ENCODE measurements around the gene DNAH14. TPM values are rescaled to one million over a fixed set of nuclear protein-coding genes. Genes with fewer than 3 reads are reported as not detected.
"Not testable (repeated sequence)": the region's sequence is repeated elsewhere in the genome, so short reads cannot be mapped to it uniquely, and the experiment has no call there.

Gene DNAH14
- total and polyA plus RNA-seq, 2 of the 4 experiments (the other 2 are of a cell fraction): 2.7 to 3.6 TPM

DNA sequence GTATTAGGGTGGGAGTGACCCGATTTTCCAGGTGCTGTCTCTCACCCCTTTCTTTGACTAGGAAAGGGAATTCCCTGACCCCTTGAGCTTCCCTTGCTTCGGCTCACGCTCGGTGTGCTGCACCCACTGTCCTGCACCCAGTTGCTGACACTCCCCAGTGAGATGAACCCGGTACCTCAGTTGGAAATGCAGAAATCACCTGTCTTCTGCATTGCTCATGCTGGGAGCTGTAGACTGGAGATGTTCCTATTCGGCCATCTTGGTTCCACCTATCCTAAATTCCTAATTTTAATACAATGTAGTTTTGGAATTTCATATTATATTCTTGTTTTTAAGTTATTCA lies 16.8 kb downstream of the DNAH14 start:
- H3K14ac ChIP-seq (replicated peaks; ENCODE audit: low read depth, low read length); H2BK120ac ChIP-seq (ENCODE audit: low read depth, low read length); H3K4me1 ChIP-seq (ENCODE audit: control insufficient read depth, insufficient read depth, low read length); H3K4ac ChIP-seq (ENCODE audit: low read depth, low read length); in situ Hi-C loops (cut with MboI; ENCODE audit: low sequenced_read_pairs); H3K79me1 ChIP-seq (ENCODE audit: low read depth in 1 of 2, low read length in 2 of 2); H3K27ac ChIP-seq (ENCODE audit: insufficient read depth, low read length); H3K4me3 ChIP-seq (ENCODE audit: insufficient read depth, low read depth, low read length); POLR2A ChIA-PET (ENCODE audit: unreplicated experiment); H2BK5ac ChIP-seq (ENCODE audit: low read depth, low read length, poor library complexity, severe bottlenecking); H2BK15ac ChIP-seq (ENCODE audit: low read depth, low read length); H2BK20ac ChIP-seq (ENCODE audit: low read depth, low read length); H3K9me1 ChIP-seq (ENCODE audit: insufficient read depth, low read length); H3K9ac ChIP-seq (ENCODE audit: low read depth, low read length); H2AK9ac ChIP-seq (replicated peaks; ENCODE audit: low read depth, low read length, poor library complexity); dilution Hi-C loops (cut with HindIII; ENCODE audit: low sequenced_read_pairs, unreplicated experiment); H4K8ac ChIP-seq (ENCODE audit: low read depth in 2 of 2, low read length in 2 of 2); H3K4me2 ChIP-seq (ENCODE audit: low read depth, low read length); H3K23ac ChIP-seq (ENCODE audit: low read depth, low read length); H3K27me3 ChIP-seq (ENCODE audit: control insufficient read depth, insufficient read depth, low read length); BruUV-seq (replicated peaks); H3K18ac ChIP-seq (ENCODE audit: low read depth, low read length); H3K36me3 ChIP-seq (ENCODE audit: control insufficient read depth, insufficient read depth, low read length); H2AFZ ChIP-seq (replicated peaks; ENCODE audit: low read length, poor library complexity); H4K5ac ChIP-seq (ENCODE audit: low read depth, low read length); DNase-seq; CTCF ChIA-PET; H3K9me3 ChIP-seq (ENCODE audit: control insufficient read depth, insufficient read depth, low read length); intact Hi-C loops (cut with micrococcal nuclease); ATAC-seq (ENCODE audit: low read depth); H3K56ac ChIP-seq (ENCODE audit: extremely low read depth, insufficient read depth, low read length); H2AK5ac ChIP-seq (ENCODE audit: low read depth, low read length); H4K20me1 ChIP-seq (ENCODE audit: insufficient read depth, low read length); H4K91ac ChIP-seq (ENCODE audit: insufficient read depth, low read depth, low read length): not testable (repeated sequence)
- no CpG with 5 or more reads among the region's 6 CpGs for WGBS, 2 experiments (ENCODE audit: extremely low coverage in 2 of 2, insufficient read length in 1 of 2)

Data from IMR-90 (cell line).